Colonic mucosa (tissue), 4 donors: ENCODE measurements around the gene ABHD15. TPM values are rescaled to one million over a fixed set of nuclear protein-coding genes. Genes with fewer than 3 reads are reported as not detected.

Experiments used
- DNase-seq: peaks from one replicate; pipeline ENCODE4 v3.0.0-alpha.2; 2020
- H3K27ac ChIP-seq: fragments of 200-600 bp; one replicate; pipeline ENCODE4 v1.8.0; 2021
- H3K27me3 ChIP-seq: fragments of 200-600 bp; one replicate; pipeline ENCODE4 v1.8.0; 2021
- H3K36me3 ChIP-seq: fragments of 200-600 bp; one replicate; pipeline ENCODE4 v1.8.0; 2021
- H3K4me1 ChIP-seq: fragments of 200-600 bp; one replicate; pipeline ENCODE4 v1.8.0; 2021; ENCODE audit warnings: mild to moderate bottlenecking
- H3K4me3 ChIP-seq: fragments of 200-600 bp; one replicate; pipeline ENCODE4 v1.8.0; 2021
- H3K9ac ChIP-seq, 2 donors: one replicate each; pipeline ENCODE4 v1.7.0; 2013; ENCODE audit warnings: control low read depth in 2 of 2, low read depth in 2 of 2, low read length in 2 of 2
- H3K9me3 ChIP-seq: fragments of 200-600 bp; one replicate; pipeline ENCODE4 v1.8.0; 2021
- intact Hi-C: fragments of 100-400 bp; cut with DNase I; formaldehyde crosslinking; loops from one replicate; pipeline ENCODE4 v1.14.1; 2022
- total RNA-seq, 2 donors: library from RNA; stranded (reverse); fragmentation: NEBNext Ultra II Directional in 1 of 2; extraction: Animal tissue kit (Norgen Biotek cat#: 25700) in 1 of 2; gene quantifications; one replicate each; pipeline ENCODE4 v1.2.1, GENCODE V29; 2021
- TF ChIP-seq, protein P1 (sequence below): fragments of 200-600 bp; IDR thresholded peaks from one replicate; pipeline ENCODE4 v1.8.0; 2022; ENCODE audit warnings: antibody characterized with exemption, mild to moderate bottlenecking
- donor health status: healthy.
- donor health status: DM: no; HTN: no; CAD: no.
- donor health status: DM: no; HTN: no; CAD: no.

The ABHD15 gene
- total RNA-seq, 2 donors from 2014 or later, result 17.2 to 20.7 TPM

DNA sequence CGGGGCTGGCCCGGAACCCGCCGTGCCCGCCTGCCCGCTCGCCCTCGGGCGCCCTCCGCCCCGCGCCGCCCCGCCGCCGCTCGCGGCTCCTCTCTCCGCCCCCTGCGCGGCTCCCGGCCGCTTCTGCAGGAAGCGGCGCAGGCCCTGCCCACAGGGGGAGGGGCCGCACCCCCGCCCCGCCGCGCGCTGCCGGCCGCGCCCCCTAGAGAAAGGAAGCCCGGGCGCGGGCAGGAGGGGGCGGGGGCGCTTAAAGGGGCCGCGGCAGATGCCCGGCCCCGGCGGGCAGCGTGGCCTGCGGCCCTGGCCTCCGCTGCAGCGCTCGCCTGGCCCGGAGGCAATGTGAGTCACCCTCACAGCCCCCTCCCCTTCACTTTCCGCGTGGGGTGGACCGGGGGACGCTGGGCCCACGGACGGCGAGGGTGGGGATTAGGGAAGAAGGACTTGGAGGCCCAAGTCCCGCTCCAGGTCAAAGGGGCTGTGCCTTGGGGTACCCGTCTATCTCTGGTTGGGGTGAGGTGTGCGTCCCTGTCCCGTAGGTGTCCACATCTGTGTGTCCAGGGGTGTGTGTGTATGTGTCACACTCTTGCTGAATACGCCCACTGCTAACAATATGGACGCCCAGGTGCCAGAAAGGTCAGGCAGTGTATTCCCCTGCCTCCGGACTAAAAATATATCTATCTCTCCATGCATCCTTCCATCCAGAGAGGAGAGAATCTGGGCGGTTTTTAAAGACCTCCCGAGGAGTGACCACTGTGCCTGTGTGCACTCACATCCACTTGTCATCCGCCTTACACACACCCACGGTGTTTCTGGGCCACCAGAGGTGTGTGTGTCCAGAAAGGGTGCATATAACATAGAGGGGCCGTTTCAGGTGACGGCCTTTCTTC, 22.9 kb upstream of the ABHD15 start, which contains the start of gene GIT1:
TSS of gene GIT1 (minus strand) at position 125 of the 887 bp plus-strand sequence. CDS start 270 bp downstream, outside the sequence.
- Histone ChIP-seq H3K36me3 (no peaks in the 10 kb centered on the region), H3K4me1 (peaks cover 50% of the 10 kb centered on the region), H3K9me3 (no peaks in the 10 kb centered on the region), H3K4me3 (peak within 1 kb of the TSS; percentile 88), H3K27ac (peak within 1 kb of the TSS; percentile 77), H3K27me3 (no peaks in the 10 kb centered on the region), H3K9ac (peak within 1 kb of the TSS; percentile 85)
- peak; percentile 84 for DNase-seq
- intact Hi-C loops, result no loop called here
- TF ChIP-seq, protein P1, sequence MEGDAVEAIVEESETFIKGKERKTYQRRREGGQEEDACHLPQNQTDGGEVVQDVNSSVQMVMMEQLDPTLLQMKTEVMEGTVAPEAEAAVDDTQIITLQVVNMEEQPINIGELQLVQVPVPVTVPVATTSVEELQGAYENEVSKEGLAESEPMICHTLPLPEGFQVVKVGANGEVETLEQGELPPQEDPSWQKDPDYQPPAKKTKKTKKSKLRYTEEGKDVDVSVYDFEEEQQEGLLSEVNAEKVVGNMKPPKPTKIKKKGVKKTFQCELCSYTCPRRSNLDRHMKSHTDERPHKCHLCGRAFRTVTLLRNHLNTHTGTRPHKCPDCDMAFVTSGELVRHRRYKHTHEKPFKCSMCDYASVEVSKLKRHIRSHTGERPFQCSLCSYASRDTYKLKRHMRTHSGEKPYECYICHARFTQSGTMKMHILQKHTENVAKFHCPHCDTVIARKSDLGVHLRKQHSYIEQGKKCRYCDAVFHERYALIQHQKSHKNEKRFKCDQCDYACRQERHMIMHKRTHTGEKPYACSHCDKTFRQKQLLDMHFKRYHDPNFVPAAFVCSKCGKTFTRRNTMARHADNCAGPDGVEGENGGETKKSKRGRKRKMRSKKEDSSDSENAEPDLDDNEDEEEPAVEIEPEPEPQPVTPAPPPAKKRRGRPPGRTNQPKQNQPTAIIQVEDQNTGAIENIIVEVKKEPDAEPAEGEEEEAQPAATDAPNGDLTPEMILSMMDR, result no peak

DNA sequence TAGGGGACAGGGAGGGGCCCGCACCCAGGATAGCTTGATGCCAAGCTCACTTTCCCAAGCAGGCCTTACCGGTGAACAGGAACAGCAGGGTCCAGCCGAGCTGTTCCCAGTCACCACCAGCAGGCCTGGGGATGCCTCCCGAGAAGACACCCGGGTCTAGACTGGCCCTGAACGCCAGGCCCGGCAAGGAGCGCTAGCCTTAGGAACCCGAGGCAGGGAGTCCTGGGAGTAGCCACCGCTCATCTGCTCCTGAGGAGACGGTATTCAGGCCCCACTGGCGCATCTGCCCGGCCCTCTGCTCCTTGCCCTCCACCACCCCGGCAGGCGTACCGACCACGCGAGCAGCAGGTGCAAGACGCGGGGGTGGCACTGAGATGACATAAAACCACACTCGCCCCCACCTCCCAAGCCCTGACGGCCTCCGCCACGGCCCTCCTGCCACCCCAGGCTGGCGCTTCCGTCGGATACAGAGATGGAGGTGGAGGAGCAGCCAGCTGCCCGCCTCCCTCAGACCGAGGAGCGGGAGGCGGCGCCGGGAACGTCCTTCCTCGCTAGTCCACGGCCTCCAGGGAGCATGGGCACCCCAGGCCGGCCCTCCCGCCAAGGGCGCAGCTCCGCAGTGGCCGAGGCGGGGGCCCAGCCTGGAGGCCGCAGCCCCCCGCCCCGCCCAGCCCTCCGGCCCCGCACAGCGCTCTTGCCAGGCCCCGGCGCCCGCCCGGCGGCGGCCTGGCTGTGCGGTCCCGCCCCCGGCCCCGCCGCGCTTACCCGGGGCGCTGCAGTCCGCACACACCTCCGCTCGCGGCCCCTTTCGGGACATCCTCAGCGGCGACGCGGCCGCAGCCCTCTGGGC, 21.9 kb upstream of the ABHD15 start:
- Histone ChIP-seq H3K27ac (peak overlapping the region; percentile 76), H3K36me3 (no peaks in the 10 kb centered on the region), H3K9me3 (no peaks in the 10 kb centered on the region), H3K27me3 (no peaks in the 10 kb centered on the region), H3K4me1 (peaks cover 50% of the 10 kb centered on the region), H3K9ac (peak overlapping the region; percentile 85), H3K4me3 (peak overlapping the region; percentile 88)
- intact Hi-C loops, result no loop called here
- TF ChIP-seq, protein P1, result no peak
- peak; percentile 45 for DNase-seq

DNA sequence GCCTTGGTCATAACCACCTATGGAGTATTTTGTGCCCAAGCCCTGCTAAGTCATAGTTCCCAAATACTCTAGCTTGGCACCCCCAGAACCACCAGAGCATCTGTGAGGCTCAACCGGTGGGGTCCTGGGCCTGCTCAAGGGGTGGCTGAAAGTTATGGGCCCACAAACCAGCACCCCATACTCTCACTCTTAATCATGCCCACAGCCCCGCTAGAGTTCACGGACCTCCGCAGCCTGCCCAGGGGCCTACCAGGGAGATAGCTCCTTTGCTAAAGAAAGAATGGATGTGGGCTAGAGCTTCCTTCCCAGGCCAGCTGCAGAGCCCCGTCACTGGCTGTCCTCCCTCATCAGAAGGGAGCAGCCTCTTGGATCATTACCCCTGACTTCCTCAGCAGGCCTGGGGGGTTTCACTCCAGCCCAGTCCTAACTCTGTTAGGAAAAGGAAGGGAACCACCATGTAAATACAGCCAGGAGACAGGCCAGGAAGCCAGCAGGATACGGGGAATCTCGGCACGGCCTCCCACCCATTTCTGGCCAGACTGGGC, 21.3 kb upstream of the ABHD15 start:
- intact Hi-C loops, result no loop called here
- Histone ChIP-seq H3K36me3 (no peaks in the 10 kb centered on the region), H3K4me1 (peaks cover 50% of the 10 kb centered on the region), H3K4me3 (peak overlapping the region; percentile 88), H3K27ac (peak overlapping the region; percentile 76), H3K9me3 (no peaks in the 10 kb centered on the region), H3K27me3 (no peaks in the 10 kb centered on the region), H3K9ac (peak overlapping the region; percentile 85)
- DNase-seq, result no peak
- TF ChIP-seq, protein P1, result no peak

DNA sequence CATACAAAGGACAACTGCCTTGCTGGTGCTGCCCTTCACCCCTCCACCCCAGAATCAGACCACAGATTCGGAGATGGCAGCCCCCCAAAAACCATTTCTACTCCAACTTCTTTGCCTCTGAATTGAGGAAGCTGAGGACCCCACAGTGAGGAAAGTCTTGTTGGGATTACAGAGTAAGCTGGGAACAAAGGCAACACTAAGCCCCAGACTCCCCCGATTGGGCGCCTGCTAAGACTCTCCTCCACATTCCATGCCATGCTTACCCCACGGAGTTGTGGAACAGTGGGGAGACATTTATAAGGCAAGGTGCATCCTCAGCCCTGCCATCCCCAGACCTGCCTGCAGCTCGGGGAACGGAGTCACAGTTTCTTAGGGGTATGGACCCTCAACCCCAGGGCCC, 20.8 kb upstream of the ABHD15 start:
- Histone ChIP-seq H3K9ac (peak overlapping the region; percentile 27 to 85), H3K27ac (no peak overlapping the region), H3K4me3 (no peak overlapping the region), H3K27me3 (no peaks in the 10 kb centered on the region), H3K9me3 (no peaks in the 10 kb centered on the region), H3K36me3 (no peaks in the 10 kb centered on the region), H3K4me1 (peaks cover 47% of the 10 kb centered on the region)
- intact Hi-C loops, result no loop called here
- TF ChIP-seq, protein P1, result no peak
- no peak for DNase-seq
